ENCODE results near the gene KLC1. TPM values are rescaled to one million over a fixed set of nuclear protein-coding genes. Genes with fewer than 3 reads are reported as not detected.

The KLC1 gene
- total RNA-seq, 1 experiment from 2014 or later: 121 TPM

- H2AFZ ChIP-seq (ENCODE audit: low read depth, low read length, poor library complexity, severe bottlenecking): no peak overlapping the region
- H3K27me3 ChIP-seq (ENCODE audit: insufficient read depth, low read length): no peaks in the 10 kb centered on the region
- no peaks in the 10 kb centered on the region for H3K36me3 ChIP-seq (ENCODE audit: control insufficient read depth in 1 of 2, insufficient read depth in 2 of 2, low read length in 2 of 2)
- no TSS peak for BruUV-seq (replicated peaks)
- H3K4me2 ChIP-seq (ENCODE audit: low read length): no peak overlapping the region
- no peaks in the 10 kb centered on the region for H4K20me1 ChIP-seq (ENCODE audit: insufficient read depth)
- TF ChIP-seq SIN3A (IDR thresholded peaks at IDR 0.05; ENCODE audit: low read depth): no peak
- TF ChIP-seq EZH2phosphoT487 (IDR thresholded peaks at IDR 0.05; ENCODE audit: borderline replicate concordance): no peak
- TF ChIP-seq, protein P1, sequence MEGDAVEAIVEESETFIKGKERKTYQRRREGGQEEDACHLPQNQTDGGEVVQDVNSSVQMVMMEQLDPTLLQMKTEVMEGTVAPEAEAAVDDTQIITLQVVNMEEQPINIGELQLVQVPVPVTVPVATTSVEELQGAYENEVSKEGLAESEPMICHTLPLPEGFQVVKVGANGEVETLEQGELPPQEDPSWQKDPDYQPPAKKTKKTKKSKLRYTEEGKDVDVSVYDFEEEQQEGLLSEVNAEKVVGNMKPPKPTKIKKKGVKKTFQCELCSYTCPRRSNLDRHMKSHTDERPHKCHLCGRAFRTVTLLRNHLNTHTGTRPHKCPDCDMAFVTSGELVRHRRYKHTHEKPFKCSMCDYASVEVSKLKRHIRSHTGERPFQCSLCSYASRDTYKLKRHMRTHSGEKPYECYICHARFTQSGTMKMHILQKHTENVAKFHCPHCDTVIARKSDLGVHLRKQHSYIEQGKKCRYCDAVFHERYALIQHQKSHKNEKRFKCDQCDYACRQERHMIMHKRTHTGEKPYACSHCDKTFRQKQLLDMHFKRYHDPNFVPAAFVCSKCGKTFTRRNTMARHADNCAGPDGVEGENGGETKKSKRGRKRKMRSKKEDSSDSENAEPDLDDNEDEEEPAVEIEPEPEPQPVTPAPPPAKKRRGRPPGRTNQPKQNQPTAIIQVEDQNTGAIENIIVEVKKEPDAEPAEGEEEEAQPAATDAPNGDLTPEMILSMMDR (IDR thresholded peaks at IDR 0.05 in 2 of 3, conservative IDR thresholded peaks at IDR 0.05 in 1 of 3; ENCODE audit: borderline replicate concordance in 1 of 3, insufficient read depth in 1 of 3, low read depth in 2 of 3, low read length in 2 of 3): no peak
- no peak for TF ChIP-seq POLR2AphosphoS5 (IDR thresholded peaks at IDR 0.05; ENCODE audit: low read depth, low read length)
- no peak for TF ChIP-seq MAX (IDR thresholded peaks at IDR 0.05)
- no peak for TF ChIP-seq REST (IDR thresholded peaks at IDR 0.05; ENCODE audit: low read depth)
- TF ChIP-seq POLR2A (IDR thresholded peaks at IDR 0.05; ENCODE audit: borderline replicate concordance, extremely low read depth, insufficient read depth, insufficient read length): no peak
- H3K9me2 ChIP-seq (ENCODE audit: insufficient read depth): no peaks in the 10 kb centered on the region
- H3K4me3 ChIP-seq (replicated peaks in 1 of 2; ENCODE audit: low read depth in 1 of 2, low read length in 2 of 2): no peak overlapping the region
- H3K79me2 ChIP-seq (ENCODE audit: insufficient read depth, low read length): peaks cover 75% of the 10 kb centered on the region
- ChIA-PET CTCF (no interaction called here), RAD21 (ENCODE audit: low non-redundant PET in 1 of 2, low total read pairs in 2 of 2, uncharacterized antibody in 2 of 2, unreplicated experiment in 2 of 2) (no interaction called here), POLR2A (no interaction called here)
- DNase-seq (ENCODE audit: low read depth, low spot score) (no peak), ATAC-seq (no peak)
- H3K27ac ChIP-seq (ENCODE audit: low read depth, low read length): no peak overlapping the region
- no peak overlapping the region for H3K9ac ChIP-seq (ENCODE audit: low read length)
- no peaks in the 10 kb centered on the region for H3K9me3 ChIP-seq (ENCODE audit: control insufficient read depth in 1 of 2, insufficient read depth in 1 of 2, low read depth in 1 of 2, low read length in 2 of 2)
- intact Hi-C loops (cut with micrococcal nuclease): no loop called here
- peaks cover 23 to 42% of the 10 kb centered on the region in 2 experiments for H3K4me1 ChIP-seq (ENCODE audit: control insufficient read depth in 1 of 2, insufficient read depth in 2 of 2, low read length in 2 of 2)
These were observed 90.7 kb downstream of the KLC1 start for GRCh38 chr14:103719751-103720150.

Measured in HCT116 (cell line).